ENCODE measurements around the gene RPS3. TPM values are rescaled to one million over a fixed set of nuclear protein-coding genes. Genes with fewer than 3 reads are reported as not detected.

Gene RPS3
- total and polyA plus RNA-seq, 2 of the 13 experiments (the other 11 are each of a cell fraction or from before 2014, with no cell fraction given), result 2,143 to 3,616 TPM

DNA sequence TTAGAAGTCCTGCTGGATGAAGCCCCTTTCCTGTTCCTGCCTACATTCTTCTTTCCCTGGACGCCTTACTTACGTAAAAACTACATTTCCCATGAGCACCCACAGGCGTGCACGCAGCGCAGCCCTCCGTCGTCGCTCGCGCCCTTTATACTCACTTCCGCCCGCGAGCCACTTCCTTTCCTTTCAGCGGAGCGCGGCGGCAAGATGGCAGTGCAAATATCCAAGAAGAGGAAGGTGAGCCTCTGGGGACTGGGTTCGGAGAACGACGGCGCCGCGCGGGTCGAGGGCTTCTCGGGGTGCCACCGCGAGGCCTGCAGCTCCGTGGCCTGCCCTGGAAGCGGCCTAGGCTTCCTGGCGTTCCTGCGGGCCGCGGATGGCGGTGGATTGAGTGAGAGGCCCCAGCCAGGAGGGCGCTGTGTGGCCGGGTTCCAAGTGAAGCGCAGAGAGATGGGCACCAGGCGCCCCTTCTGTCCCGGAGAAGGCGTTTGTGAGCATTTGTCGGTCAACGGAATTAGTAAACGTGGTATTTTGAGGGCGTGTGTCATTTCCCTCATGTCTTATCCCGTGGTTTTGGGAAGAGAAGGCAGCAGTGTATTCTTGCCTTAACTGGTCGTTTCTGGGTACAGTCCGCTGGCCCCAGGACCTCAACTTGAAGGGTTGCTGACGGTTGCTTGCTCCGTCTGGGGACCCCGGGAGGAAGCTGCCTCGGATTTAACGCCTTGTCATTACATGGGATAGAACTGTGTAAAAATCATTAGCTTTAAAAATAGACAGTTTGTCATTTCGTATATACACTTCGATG, at the start of gene RPS3 (continued):
- TF ChIP-seq ATRX (CRISPR knock-in tag; IDR thresholded peaks at IDR 0.05; ENCODE audit: borderline replicate concordance) (no peak), SSRP1 (CRISPR knock-in tag; IDR thresholded peaks at IDR 0.05) (peak; percentile 85; the same call in 1 of the 2 replicates), NCOA5 (CRISPR knock-in tag; IDR thresholded peaks at IDR 0.05) (no peak), ZNF292 (CRISPR knock-in tag; IDR thresholded peaks at IDR 0.05; ENCODE audit: borderline replicate concordance, low read depth) (no peak), ARHGAP35 (CRISPR knock-in tag; IDR thresholded peaks at IDR 0.05; ENCODE audit: borderline replicate concordance) (peak; percentile 97), ZNF766 (CRISPR knock-in tag; IDR thresholded peaks at IDR 0.05; ENCODE audit: borderline replicate concordance) (peak; percentile 65; the same call in 1 of the 2 replicates), PHF5A (CRISPR knock-in tag; IDR thresholded peaks at IDR 0.05; ENCODE audit: low read depth, unreplicated experiment) (peak; percentile 69), ZBTB8A (CRISPR knock-in tag; IDR thresholded peaks at IDR 0.05; ENCODE audit: borderline replicate concordance, low read depth) (no peak), ZNF558 (CRISPR knock-in tag; IDR thresholded peaks at IDR 0.05; ENCODE audit: borderline replicate concordance) (no peak), EHMT2 (IDR thresholded peaks at IDR 0.05; ENCODE audit: borderline replicate concordance, low read depth, low read length) (no peak), RBM39 (IDR thresholded peaks at IDR 0.05; ENCODE audit: low read depth, low read length, poor library complexity, severe bottlenecking) (peak; percentile 99), CC2D1A (CRISPR knock-in tag; IDR thresholded peaks at IDR 0.05) (no peak), RFX1 (IDR thresholded peaks at IDR 0.05) (no peak), SATB2 (CRISPR knock-in tag; IDR thresholded peaks at IDR 0.05) (peak; percentile 65), EED (CRISPR knock-in tag; IDR thresholded peaks at IDR 0.05) (peak; percentile 93), SMARCC2 (IDR thresholded peaks at IDR 0.05) (no peak), HDAC6 (IDR thresholded peaks at IDR 0.05; ENCODE audit: low read depth, low read length) (no peak), REPIN1 (CRISPR knock-in tag; IDR thresholded peaks at IDR 0.05; ENCODE audit: borderline replicate concordance, low read depth) (peak; percentile 68; the same call in 1 of the 2 replicates), IRF2 (CRISPR knock-in tag; IDR thresholded peaks at IDR 0.05) (peak; percentile 97)
- TF ChIP-seq, protein P1, sequence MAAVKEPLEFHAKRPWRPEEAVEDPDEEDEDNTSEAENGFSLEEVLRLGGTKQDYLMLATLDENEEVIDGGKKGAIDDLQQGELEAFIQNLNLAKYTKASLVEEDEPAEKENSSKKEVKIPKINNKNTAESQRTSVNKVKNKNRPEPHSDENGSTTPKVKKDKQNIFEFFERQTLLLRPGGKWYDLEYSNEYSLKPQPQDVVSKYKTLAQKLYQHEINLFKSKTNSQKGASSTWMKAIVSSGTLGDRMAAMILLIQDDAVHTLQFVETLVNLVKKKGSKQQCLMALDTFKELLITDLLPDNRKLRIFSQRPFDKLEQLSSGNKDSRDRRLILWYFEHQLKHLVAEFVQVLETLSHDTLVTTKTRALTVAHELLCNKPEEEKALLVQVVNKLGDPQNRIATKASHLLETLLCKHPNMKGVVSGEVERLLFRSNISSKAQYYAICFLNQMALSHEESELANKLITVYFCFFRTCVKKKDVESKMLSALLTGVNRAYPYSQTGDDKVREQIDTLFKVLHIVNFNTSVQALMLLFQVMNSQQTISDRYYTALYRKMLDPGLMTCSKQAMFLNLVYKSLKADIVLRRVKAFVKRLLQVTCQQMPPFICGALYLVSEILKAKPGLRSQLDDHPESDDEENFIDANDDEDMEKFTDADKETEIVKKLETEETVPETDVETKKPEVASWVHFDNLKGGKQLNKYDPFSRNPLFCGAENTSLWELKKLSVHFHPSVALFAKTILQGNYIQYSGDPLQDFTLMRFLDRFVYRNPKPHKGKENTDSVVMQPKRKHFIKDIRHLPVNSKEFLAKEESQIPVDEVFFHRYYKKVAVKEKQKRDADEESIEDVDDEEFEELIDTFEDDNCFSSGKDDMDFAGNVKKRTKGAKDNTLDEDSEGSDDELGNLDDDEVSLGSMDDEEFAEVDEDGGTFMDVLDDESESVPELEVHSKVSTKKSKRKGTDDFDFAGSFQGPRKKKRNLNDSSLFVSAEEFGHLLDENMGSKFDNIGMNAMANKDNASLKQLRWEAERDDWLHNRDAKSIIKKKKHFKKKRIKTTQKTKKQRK (IDR thresholded peaks at IDR 0.05; ENCODE audit: low read length), result no peak
- TF ChIP-seq, protein P2, sequence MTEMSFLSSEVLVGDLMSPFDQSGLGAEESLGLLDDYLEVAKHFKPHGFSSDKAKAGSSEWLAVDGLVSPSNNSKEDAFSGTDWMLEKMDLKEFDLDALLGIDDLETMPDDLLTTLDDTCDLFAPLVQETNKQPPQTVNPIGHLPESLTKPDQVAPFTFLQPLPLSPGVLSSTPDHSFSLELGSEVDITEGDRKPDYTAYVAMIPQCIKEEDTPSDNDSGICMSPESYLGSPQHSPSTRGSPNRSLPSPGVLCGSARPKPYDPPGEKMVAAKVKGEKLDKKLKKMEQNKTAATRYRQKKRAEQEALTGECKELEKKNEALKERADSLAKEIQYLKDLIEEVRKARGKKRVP (CRISPR knock-in tag; IDR thresholded peaks at IDR 0.05), result peak in 1 of 2 experiments; percentile 49; a peak in 1 of 4 replicates
- TF ChIP-seq, protein P3, sequence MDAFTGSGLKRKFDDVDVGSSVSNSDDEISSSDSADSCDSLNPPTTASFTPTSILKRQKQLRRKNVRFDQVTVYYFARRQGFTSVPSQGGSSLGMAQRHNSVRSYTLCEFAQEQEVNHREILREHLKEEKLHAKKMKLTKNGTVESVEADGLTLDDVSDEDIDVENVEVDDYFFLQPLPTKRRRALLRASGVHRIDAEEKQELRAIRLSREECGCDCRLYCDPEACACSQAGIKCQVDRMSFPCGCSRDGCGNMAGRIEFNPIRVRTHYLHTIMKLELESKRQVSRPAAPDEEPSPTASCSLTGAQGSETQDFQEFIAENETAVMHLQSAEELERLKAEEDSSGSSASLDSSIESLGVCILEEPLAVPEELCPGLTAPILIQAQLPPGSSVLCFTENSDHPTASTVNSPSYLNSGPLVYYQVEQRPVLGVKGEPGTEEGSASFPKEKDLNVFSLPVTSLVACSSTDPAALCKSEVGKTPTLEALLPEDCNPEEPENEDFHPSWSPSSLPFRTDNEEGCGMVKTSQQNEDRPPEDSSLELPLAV (CRISPR knock-in tag; conservative IDR thresholded peaks at IDR 0.05; ENCODE audit: low read depth), result 0 out of 2 replicates have a peak, but pooled peaks have one; percentile 60
- TF ChIP-seq, protein P4, sequence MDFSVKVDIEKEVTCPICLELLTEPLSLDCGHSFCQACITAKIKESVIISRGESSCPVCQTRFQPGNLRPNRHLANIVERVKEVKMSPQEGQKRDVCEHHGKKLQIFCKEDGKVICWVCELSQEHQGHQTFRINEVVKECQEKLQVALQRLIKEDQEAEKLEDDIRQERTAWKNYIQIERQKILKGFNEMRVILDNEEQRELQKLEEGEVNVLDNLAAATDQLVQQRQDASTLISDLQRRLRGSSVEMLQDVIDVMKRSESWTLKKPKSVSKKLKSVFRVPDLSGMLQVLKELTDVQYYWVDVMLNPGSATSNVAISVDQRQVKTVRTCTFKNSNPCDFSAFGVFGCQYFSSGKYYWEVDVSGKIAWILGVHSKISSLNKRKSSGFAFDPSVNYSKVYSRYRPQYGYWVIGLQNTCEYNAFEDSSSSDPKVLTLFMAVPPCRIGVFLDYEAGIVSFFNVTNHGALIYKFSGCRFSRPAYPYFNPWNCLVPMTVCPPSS (IDR thresholded peaks at IDR 0.05), result no peak

All from HepG2 (cell line).